Dermis microvascular lymphatic vessel endothelial cell (primary cell): ENCODE measurements around the gene APEH. TPM values are rescaled to one million over a fixed set of nuclear protein-coding genes. Genes with fewer than 3 reads are reported as not detected.

Source experiments
- DNase-seq, 2 donors: peaks; one replicate each; pipeline versions ENCODE4 v3.0.0 to v3.0.0-alpha.2; 2010; ENCODE audit warnings: low read depth in 2 of 2
- total RNA-seq: library from RNA; depleted of rRNA; stranded (reverse); fragments of >200 nt; gene quantifications from 2 replicates; pipeline ENCODE4 v1.2.1, GENCODE V29; 2014

Gene APEH
- total RNA-seq, 1 donor from 2014 or later = 118 TPM

GRCh38 chr3:49725906-49726681 is 51.9 kb downstream of the APEH start:
- DNase-seq = no peak

- DNase-seq = no peak
These were observed 53.2 kb downstream of the APEH start for GRCh38 chr3:49727154-49727923.

- DNase-seq = no peak
These were observed 53.8 kb downstream of the APEH start for GRCh38 chr3:49727924-49728361.

GRCh38 chr3:49729966-49730609 is 55.9 kb downstream of the APEH start:
- DNase-seq = no peak

GRCh38 chr3:49732597-49732996 is 58.4 kb downstream of the APEH start:
- DNase-seq = no peak

DNA sequence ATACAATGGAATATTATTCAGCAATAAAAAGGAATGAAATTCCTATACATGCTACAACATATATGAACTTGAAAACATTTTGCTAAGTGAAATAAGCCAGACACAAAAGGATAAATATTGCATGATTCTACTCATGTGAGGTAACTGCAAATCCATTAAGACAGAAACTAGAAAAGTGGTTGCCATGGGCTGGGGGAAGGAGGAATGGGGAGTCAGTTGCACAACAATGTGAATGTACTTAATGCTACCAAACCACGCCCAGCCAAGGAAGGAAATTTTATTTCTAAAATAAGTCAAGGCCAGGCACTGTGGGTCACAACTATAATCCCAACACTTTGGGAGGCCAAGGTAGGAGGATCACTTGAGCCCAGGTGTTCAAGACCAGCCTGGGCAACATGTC is 59.4 kb downstream of the APEH start:
- no peak for DNase-seq

Other genes with a start within 250 kb of the APEH start
- 3.7 and 9.9 TPM in 2 replicates for gene NICN1, start 245.0 kb upstream of the APEH start, total RNA-seq
- 26.1 and 32.4 TPM in 2 replicates for gene DAG1, start 204.1 kb upstream of the APEH start, total RNA-seq
- under 0.01 TPM in 2 replicates for gene BSN, start 119.9 kb upstream of the APEH start, total RNA-seq
- 1.8 and 2.1 TPM in 2 replicates for gene MST1, start 15.1 kb downstream of the APEH start, total RNA-seq
- 18.4 and 28.6 TPM in 2 replicates for gene RNF123, start 15.2 kb downstream of the APEH start, total RNA-seq
- gene AMIGO3, start 45.3 kb downstream of the APEH start, total RNA-seq = not detected in 2 replicates
- gene GMPPB, start 49.6 kb downstream of the APEH start, total RNA-seq = 20.9 and 28.2 TPM in 2 replicates
- 41.1 and 60.8 TPM in 2 replicates for gene IP6K1, start 112.2 kb downstream of the APEH start, total RNA-seq
- not detected in 2 replicates for gene CDHR4, start 125.5 kb downstream of the APEH start, total RNA-seq
- gene INKA1, start 128.9 kb downstream of the APEH start, total RNA-seq = 13.6 and 15.0 TPM in 2 replicates
- gene UBA7, start 139.6 kb downstream of the APEH start, total RNA-seq = 21.6 and 37.4 TPM in 2 replicates
- gene TRAIP, start 182.2 kb downstream of the APEH start, total RNA-seq = 1.8 and 3.2 TPM in 2 replicates
- gene CAMKV, start 195.6 kb downstream of the APEH start, total RNA-seq = not detected in 2 replicates
- 0.13 TPM in 2 replicates for gene MST1R, start 229.5 kb downstream of the APEH start, total RNA-seq